H9 (cell line): ENCODE measurements around the gene CCDC63. TPM values are rescaled to one million over a fixed set of nuclear protein-coding genes. Genes with fewer than 3 reads are reported as not detected.

Experiments used
- DNase-seq: peaks from one replicate; pipeline ENCODE4 v3.0.0-alpha.2; 2017
- H2AFZ ChIP-seq: one replicate; pipeline ENCODE4 v1.6.1; 2013; ENCODE audit warnings: mild to moderate bottlenecking, low read length, control low read depth, moderate library complexity
- H2AK5ac ChIP-seq: 2 replicates; pipeline ENCODE4 v1.6.1; 2013; ENCODE audit warnings: low read length, control low read depth, mixed read lengths; ENCODE audit not compliant: insufficient read length
- H2BK120ac ChIP-seq: one replicate; pipeline ENCODE4 v1.6.1; 2013; ENCODE audit warnings: low read depth, mild to moderate bottlenecking, low read length, control low read depth, inconsistent platforms; ENCODE audit not compliant: poor library complexity, severe bottlenecking
- H2BK12ac ChIP-seq: 2 replicates; pipeline ENCODE4 v1.6.1; 2013; ENCODE audit warnings: low read length, control low read depth, mixed read lengths, low read depth; ENCODE audit not compliant: insufficient read length
- H2BK15ac ChIP-seq: 2 replicates; pipeline ENCODE4 v1.6.1; 2013; ENCODE audit warnings: low read depth, low read length, control low read depth
- H2BK20ac ChIP-seq: one replicate; pipeline ENCODE4 v1.6.1; 2013; ENCODE audit warnings: low read depth, mild to moderate bottlenecking, low read length, control low read depth, inconsistent platforms; ENCODE audit not compliant: poor library complexity, severe bottlenecking
- H2BK5ac ChIP-seq: 2 replicates; pipeline ENCODE4 v1.6.1; 2013; ENCODE audit warnings: low read length, control low read depth, mixed read lengths; ENCODE audit not compliant: insufficient read length
- H3K14ac ChIP-seq: 2 replicates; pipeline ENCODE4 v1.6.1; 2013; ENCODE audit warnings: low read length, control low read depth; ENCODE audit not compliant: insufficient read depth
- H3K18ac ChIP-seq: 2 replicates; pipeline ENCODE4 v1.6.1; 2013; ENCODE audit warnings: low read depth, mild to moderate bottlenecking, mixed read lengths, low read length, control low read depth; ENCODE audit not compliant: insufficient read length
- H3K23ac ChIP-seq: 2 replicates; pipeline ENCODE4 v1.6.1; 2013; ENCODE audit warnings: low read length, control low read depth, mixed read lengths, low read depth; ENCODE audit not compliant: insufficient read length
- H3K23me2 ChIP-seq: 2 replicates; pipeline ENCODE4 v1.6.1; 2013; ENCODE audit warnings: low read depth, mild to moderate bottlenecking, mixed read lengths, low read length, control low read depth; ENCODE audit not compliant: insufficient read length, poor library complexity, severe bottlenecking
- H3K27ac ChIP-seq: 2 replicates; pipeline ENCODE4 v1.5.1; 2013; ENCODE audit warnings: low read length, control low read depth, mixed read lengths, low read depth; ENCODE audit not compliant: insufficient read length
- H3K27me3 ChIP-seq: 2 replicates; pipeline ENCODE4 v1.6.1; 2013; ENCODE audit warnings: low read length, control low read depth, inconsistent platforms; ENCODE audit not compliant: insufficient read depth
- H3K4ac ChIP-seq: 2 replicates; pipeline ENCODE4 v1.6.1; 2013; ENCODE audit warnings: low read depth, mild to moderate bottlenecking, control low read depth, inconsistent platforms, low read length, moderate library complexity
- H3K4me1 ChIP-seq: 2 replicates; pipeline ENCODE4 v1.6.1; 2013; ENCODE audit warnings: low read length, control low read depth, inconsistent platforms; ENCODE audit not compliant: insufficient read depth
- H3K4me2 ChIP-seq: 2 replicates; pipeline ENCODE4 v1.6.1; 2013; ENCODE audit warnings: low read length, control low read depth, mixed read lengths; ENCODE audit not compliant: insufficient read length, insufficient read depth
- H3K56ac ChIP-seq: 2 replicates; pipeline ENCODE4 v1.6.1; 2013; ENCODE audit warnings: low read depth, mild to moderate bottlenecking, mixed read lengths, low read length, control low read depth; ENCODE audit not compliant: insufficient read length
- H3K79me1 ChIP-seq: 2 replicates; pipeline ENCODE4 v1.6.1; 2013; ENCODE audit warnings: low read depth, mild to moderate bottlenecking, moderate library complexity, low read length, control low read depth, inconsistent platforms; ENCODE audit not compliant: insufficient read depth, poor library complexity, severe bottlenecking
- H3K79me2 ChIP-seq: 2 replicates; pipeline ENCODE4 v1.6.1; 2013; ENCODE audit warnings: low read length, control low read depth, inconsistent platforms; ENCODE audit not compliant: insufficient read depth
- H3K9ac ChIP-seq: 2 replicates; pipeline ENCODE4 v1.6.1; 2013; ENCODE audit warnings: low read length, control low read depth, mixed read lengths; ENCODE audit not compliant: insufficient read length; ENCODE audit errors: extremely low read depth
- H3K9me3 ChIP-seq: one replicate; pipeline ENCODE4 v1.6.1; 2013; ENCODE audit warnings: low read depth, low read length, inconsistent platforms; ENCODE audit not compliant: control insufficient read depth
- H3T11ph ChIP-seq: one replicate; pipeline ENCODE4 v1.6.1; 2013; ENCODE audit warnings: mild to moderate bottlenecking, low read length, control low read depth, inconsistent platforms
- H4K20me1 ChIP-seq: one replicate; pipeline ENCODE4 v1.6.1; 2013; ENCODE audit not compliant: control insufficient read depth, insufficient read length, insufficient read depth
- H4K5ac ChIP-seq: 2 replicates; pipeline ENCODE4 v1.6.1; 2013; ENCODE audit warnings: low read depth, mild to moderate bottlenecking, mixed read lengths, low read length, control low read depth; ENCODE audit not compliant: insufficient read length
- H4K8ac ChIP-seq: replicated peaks from 2 replicates; pipeline ENCODE4 v1.6.1; 2013; ENCODE audit warnings: low read length, control low read depth, mixed read lengths, low read depth; ENCODE audit not compliant: insufficient read length
- H4K91ac ChIP-seq: 2 replicates; pipeline ENCODE4 v1.6.1; 2013; ENCODE audit warnings: low read depth, mild to moderate bottlenecking, moderate library complexity, mixed read lengths, low read length, control low read depth; ENCODE audit not compliant: insufficient read length
- H3K27ac Mint-ChIP-seq, 3 experiments: 2 replicates in 2 of 3; 3 replicates in 1 of 3; pipeline ENCODE4 v1.8.0; 2020 to 2021; ENCODE audit warnings: mixed read lengths in 3 of 3, mild to moderate bottlenecking in 1 of 3, moderate library complexity in 1 of 3
- H3K27me3 Mint-ChIP-seq: 2 replicates; pipeline ENCODE4 v1.8.0; 2021; ENCODE audit warnings: low read depth, mild to moderate bottlenecking, moderate library complexity, mixed read lengths
- H3K36me3 Mint-ChIP-seq, 3 experiments: 2 replicates in 2 of 3; 3 replicates in 1 of 3; pipeline ENCODE4 v1.8.0; 2020 to 2021; ENCODE audit warnings: low read depth in 3 of 3, mixed read lengths in 3 of 3; ENCODE audit not compliant: insufficient read depth in 1 of 3
- H3K4me1 Mint-ChIP-seq, 2 experiments: 2 replicates each; pipeline ENCODE4 v1.8.0; 2020; ENCODE audit warnings: mixed read lengths in 2 of 2
- H3K4me3 Mint-ChIP-seq, 2 experiments: 2 replicates in 1 of 2; 3 replicates in 1 of 2; pipeline ENCODE4 v1.8.0; 2020 to 2021; ENCODE audit warnings: mild to moderate bottlenecking in 2 of 2, mixed read lengths in 2 of 2, moderate library complexity in 1 of 2
- H3K9me3 Mint-ChIP-seq, 2 experiments: 2 replicates in 1 of 2; 3 replicates in 1 of 2; pipeline ENCODE4 v1.8.0; 2020; ENCODE audit warnings: mild to moderate bottlenecking in 2 of 2, mixed read lengths in 2 of 2, moderate library complexity in 1 of 2
- WGBS: extraction: QIAGEN DNeasy Blood & Tissue Kit; methylation state at CpG from one replicate; pipeline ENCODE4 v1.1.7; 2013; ENCODE audit warnings: missing lambda C conversion rate, low lambda C conversion rate, mixed read lengths; ENCODE audit not compliant: insufficient read length; ENCODE audit errors: extremely low coverage; 5-methylcytosine and 5-hydroxymethylcytosine counted together
- total RNA-seq: library from RNA; stranded (reverse); gene quantifications from 2 replicates; pipeline ENCODE4 v1.2.1, GENCODE V29; 2021
- TF ChIP-seq, protein P1 (sequence below): fragments of 200-600 bp; sonication (generic); conservative IDR thresholded peaks from 3 replicates; pipeline ENCODE4 v1.8.0; 2021; ENCODE audit warnings: antibody characterized with exemption, mild to moderate bottlenecking

CCDC63 gene
- total RNA-seq, 1 experiment from 2014 or later: 0.77 TPM

DNA sequence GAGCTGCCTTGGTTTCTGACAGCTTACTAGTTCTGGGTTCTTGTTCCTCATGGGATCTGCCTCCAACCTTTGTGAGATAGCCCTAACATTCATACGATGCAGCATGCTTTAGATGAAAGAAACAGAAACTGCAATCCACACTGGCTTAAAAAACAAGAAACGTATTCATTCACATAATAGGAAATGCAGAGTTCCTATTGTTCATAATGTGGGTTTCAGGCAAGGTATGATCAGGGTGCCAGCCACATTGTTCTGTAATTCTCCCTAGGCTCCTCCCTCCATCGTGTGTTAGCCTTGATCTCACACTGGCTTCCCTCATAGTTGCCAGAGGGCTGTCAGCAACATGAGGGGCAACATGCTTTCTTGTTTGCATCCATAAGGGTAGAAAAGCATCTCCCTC is 2.7 kb upstream of the CCDC63 start:
- H3K4ac ChIP-seq: no peak overlapping the region
- no peak overlapping the region for H3K4me2 ChIP-seq
- no peaks in the 10 kb centered on the region for H3K23me2 ChIP-seq
- H3K4me1 ChIP-seq: peaks cover 3% of the 10 kb centered on the region; the same call in 1 of the 2 replicates
- no peak overlapping the region for H3K18ac ChIP-seq
- no peak overlapping the region for H2BK12ac ChIP-seq
- H3K9me3 ChIP-seq: no peaks in the 10 kb centered on the region
- no peak overlapping the region for H3K4me3 Mint-ChIP-seq
- H3T11ph ChIP-seq: no peak overlapping the region
- H3K23ac ChIP-seq: no peak overlapping the region
- H3K9ac ChIP-seq: no peak overlapping the region
- H3K27me3 ChIP-seq: no peaks in the 10 kb centered on the region
- H3K9me3 Mint-ChIP-seq: no peaks in the 10 kb centered on the region; a peak in 1 of 5 replicates
- H4K91ac ChIP-seq: no peak overlapping the region
- no peak overlapping the region for H2BK15ac ChIP-seq
- H3K56ac ChIP-seq: no peak overlapping the region
- H4K8ac ChIP-seq: no peak overlapping the region
- peaks cover 15 to 21% of the 10 kb centered on the region in 2 experiments for H3K4me1 Mint-ChIP-seq
- H3K27ac Mint-ChIP-seq: no peak overlapping the region
- no peaks in the 10 kb centered on the region for H3K36me3 Mint-ChIP-seq
- H3K79me2 ChIP-seq: no peaks in the 10 kb centered on the region
- no peak overlapping the region for H4K5ac ChIP-seq
- no peak for DNase-seq
- no peak overlapping the region for H2BK120ac ChIP-seq
- H2BK20ac ChIP-seq: no peak overlapping the region
- H2AFZ ChIP-seq: no peak overlapping the region
- no peak overlapping the region for H3K27ac ChIP-seq
- no CpG with 5 or more reads among the region's 3 CpGs for WGBS
- no peaks in the 10 kb centered on the region for H3K79me1 ChIP-seq
- no peak overlapping the region for H3K14ac ChIP-seq
- H3K27me3 Mint-ChIP-seq: peaks cover 39% of the 10 kb centered on the region
- TF ChIP-seq, protein P1, sequence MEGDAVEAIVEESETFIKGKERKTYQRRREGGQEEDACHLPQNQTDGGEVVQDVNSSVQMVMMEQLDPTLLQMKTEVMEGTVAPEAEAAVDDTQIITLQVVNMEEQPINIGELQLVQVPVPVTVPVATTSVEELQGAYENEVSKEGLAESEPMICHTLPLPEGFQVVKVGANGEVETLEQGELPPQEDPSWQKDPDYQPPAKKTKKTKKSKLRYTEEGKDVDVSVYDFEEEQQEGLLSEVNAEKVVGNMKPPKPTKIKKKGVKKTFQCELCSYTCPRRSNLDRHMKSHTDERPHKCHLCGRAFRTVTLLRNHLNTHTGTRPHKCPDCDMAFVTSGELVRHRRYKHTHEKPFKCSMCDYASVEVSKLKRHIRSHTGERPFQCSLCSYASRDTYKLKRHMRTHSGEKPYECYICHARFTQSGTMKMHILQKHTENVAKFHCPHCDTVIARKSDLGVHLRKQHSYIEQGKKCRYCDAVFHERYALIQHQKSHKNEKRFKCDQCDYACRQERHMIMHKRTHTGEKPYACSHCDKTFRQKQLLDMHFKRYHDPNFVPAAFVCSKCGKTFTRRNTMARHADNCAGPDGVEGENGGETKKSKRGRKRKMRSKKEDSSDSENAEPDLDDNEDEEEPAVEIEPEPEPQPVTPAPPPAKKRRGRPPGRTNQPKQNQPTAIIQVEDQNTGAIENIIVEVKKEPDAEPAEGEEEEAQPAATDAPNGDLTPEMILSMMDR: no peak
- no peak overlapping the region for H2BK5ac ChIP-seq
- no peaks in the 10 kb centered on the region for H4K20me1 ChIP-seq
- H2AK5ac ChIP-seq: no peak overlapping the region
